ENCODE results near the gene CTCFL. TPM values are rescaled to one million over a fixed set of nuclear protein-coding genes. Genes with fewer than 3 reads are reported as not detected.

Gene CTCFL, protein sequence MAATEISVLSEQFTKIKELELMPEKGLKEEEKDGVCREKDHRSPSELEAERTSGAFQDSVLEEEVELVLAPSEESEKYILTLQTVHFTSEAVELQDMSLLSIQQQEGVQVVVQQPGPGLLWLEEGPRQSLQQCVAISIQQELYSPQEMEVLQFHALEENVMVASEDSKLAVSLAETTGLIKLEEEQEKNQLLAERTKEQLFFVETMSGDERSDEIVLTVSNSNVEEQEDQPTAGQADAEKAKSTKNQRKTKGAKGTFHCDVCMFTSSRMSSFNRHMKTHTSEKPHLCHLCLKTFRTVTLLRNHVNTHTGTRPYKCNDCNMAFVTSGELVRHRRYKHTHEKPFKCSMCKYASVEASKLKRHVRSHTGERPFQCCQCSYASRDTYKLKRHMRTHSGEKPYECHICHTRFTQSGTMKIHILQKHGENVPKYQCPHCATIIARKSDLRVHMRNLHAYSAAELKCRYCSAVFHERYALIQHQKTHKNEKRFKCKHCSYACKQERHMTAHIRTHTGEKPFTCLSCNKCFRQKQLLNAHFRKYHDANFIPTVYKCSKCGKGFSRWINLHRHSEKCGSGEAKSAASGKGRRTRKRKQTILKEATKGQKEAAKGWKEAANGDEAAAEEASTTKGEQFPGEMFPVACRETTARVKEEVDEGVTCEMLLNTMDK
- not detected for total RNA-seq
- total RNA-seq (2013), result not detected

DNA sequence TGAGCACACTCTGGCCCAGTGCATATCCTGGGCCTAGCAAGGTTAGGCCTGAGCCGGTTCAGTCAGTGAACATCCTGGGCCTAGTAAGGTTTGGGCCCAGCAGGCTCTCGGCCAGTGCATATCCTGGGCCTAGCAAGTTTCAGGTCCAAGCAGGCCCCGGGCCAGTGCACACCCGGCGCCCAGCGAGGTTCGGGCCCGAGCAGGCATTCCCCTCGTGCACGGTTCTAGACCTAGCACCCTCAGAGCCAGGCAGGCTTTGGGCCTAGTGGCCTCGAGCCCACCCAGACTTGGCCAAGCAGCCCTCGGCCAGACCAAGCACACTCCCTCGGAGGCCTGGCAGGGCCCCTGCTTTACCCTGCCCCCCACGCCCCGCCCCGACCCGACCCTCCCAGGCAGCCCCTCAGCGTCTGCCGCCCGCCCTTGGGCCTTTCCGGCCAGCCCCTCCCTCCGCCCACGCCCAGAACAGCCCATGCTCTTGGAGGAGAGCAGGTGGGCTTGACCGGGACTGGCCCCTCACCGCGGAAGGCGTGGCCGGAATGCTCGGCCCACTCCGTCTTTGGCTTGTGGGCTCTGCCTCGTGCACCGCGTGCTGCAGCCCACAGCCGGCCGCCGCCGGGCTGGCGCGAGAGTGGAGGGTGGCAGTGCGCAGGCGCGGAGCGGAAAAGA is at the start of gene CTCFL:
TSS of gene CTCFL (minus strand) at position 630 of the 666 bp plus-strand sequence. CDS start 935 bp downstream, outside the sequence.
- Histone ChIP-seq H3K36me3 (ENCODE audit: control insufficient read depth, insufficient read depth, low read length) (no peaks in the 10 kb centered on the region), H3K27me3 (ENCODE audit: control insufficient read depth, insufficient read depth, low read length) (no peaks in the 10 kb centered on the region), H3K4me1 (ENCODE audit: control insufficient read depth, insufficient read depth, low read length) (no peaks in the 10 kb centered on the region), H3K9me3 (ENCODE audit: control insufficient read depth, insufficient read depth, low read length) (no peaks in the 10 kb centered on the region), H3K27ac (ENCODE audit: low read length) (no peak within 1 kb of the TSS), H3K4me3 (ENCODE audit: low read length) (no peak within 1 kb of the TSS)
- ATAC-seq, result no peak
- intact Hi-C loops (cut with micrococcal nuclease), result no loop called here
- no peak within 1 kb of the TSS for H3K4me3 Mint-ChIP-seq
- H3K36me3 Mint-ChIP-seq, result no peaks in the 10 kb centered on the region
- H3K9me3 Mint-ChIP-seq, result no peaks in the 10 kb centered on the region
- H3K27ac Mint-ChIP-seq, result no peak within 1 kb of the TSS
- DNase-seq, result no peak
- H3K27me3 Mint-ChIP-seq (ENCODE audit: low read depth in 2 of 2), result no peaks in the 10 kb centered on the region
- TF ChIP-seq, protein P1, sequence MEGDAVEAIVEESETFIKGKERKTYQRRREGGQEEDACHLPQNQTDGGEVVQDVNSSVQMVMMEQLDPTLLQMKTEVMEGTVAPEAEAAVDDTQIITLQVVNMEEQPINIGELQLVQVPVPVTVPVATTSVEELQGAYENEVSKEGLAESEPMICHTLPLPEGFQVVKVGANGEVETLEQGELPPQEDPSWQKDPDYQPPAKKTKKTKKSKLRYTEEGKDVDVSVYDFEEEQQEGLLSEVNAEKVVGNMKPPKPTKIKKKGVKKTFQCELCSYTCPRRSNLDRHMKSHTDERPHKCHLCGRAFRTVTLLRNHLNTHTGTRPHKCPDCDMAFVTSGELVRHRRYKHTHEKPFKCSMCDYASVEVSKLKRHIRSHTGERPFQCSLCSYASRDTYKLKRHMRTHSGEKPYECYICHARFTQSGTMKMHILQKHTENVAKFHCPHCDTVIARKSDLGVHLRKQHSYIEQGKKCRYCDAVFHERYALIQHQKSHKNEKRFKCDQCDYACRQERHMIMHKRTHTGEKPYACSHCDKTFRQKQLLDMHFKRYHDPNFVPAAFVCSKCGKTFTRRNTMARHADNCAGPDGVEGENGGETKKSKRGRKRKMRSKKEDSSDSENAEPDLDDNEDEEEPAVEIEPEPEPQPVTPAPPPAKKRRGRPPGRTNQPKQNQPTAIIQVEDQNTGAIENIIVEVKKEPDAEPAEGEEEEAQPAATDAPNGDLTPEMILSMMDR (IDR thresholded peaks at IDR 0.05), result no peak
- H3K4me1 Mint-ChIP-seq, result no peaks in the 10 kb centered on the region
- 92% methylated on average over 39 of the region's 43 CpGs for whole genome bisulfite sequencing (ENCODE audit: insufficient coverage)

DNA sequence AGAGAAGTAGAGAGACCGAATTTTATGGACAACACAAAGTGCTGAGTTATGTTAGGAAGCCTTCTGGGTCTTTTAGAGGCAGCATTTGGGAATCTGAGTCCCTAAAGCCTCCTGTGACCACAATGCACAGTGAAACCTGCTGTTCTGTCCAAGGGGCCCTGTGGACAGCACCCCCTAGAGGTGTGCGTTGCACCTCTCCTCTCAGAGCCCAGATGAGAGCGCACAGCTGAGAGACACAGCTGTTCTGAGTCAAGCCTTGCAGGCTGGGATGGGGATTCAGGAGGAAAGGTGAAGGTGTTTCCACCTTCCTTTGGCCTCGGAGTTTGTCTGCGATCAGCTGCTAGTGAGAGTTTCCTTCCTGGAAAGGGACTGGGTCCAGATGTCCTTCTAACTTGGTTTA is 49.0 kb upstream of the CTCFL start:
- no peak overlapping the region for H3K27ac Mint-ChIP-seq
- H3K4me1 Mint-ChIP-seq, result no peaks in the 10 kb centered on the region
- H3K27me3 Mint-ChIP-seq (ENCODE audit: low read depth in 2 of 2), result peaks cover 8 to 11% of the 10 kb centered on the region in 2 donors
- no peak overlapping the region for H3K4me3 ChIP-seq (ENCODE audit: low read length)
- TF ChIP-seq, protein P1 (IDR thresholded peaks at IDR 0.05), result no peak
- H3K36me3 Mint-ChIP-seq, result no peaks in the 10 kb centered on the region
- no peak for ATAC-seq
- no peaks in the 10 kb centered on the region for H3K36me3 ChIP-seq (ENCODE audit: control insufficient read depth, insufficient read depth, low read length)
- no peaks in the 10 kb centered on the region for H3K9me3 Mint-ChIP-seq
- no peaks in the 10 kb centered on the region for H3K27me3 ChIP-seq (ENCODE audit: control insufficient read depth, insufficient read depth, low read length)
- no peak overlapping the region for H3K27ac ChIP-seq (ENCODE audit: low read length)
- no peak for DNase-seq
- no peaks in the 10 kb centered on the region for H3K4me1 ChIP-seq (ENCODE audit: control insufficient read depth, insufficient read depth, low read length)
- WGBS (ENCODE audit: insufficient coverage), result 41% methylated on average over 5 of the region's 5 CpGs
- no peak overlapping the region for H3K4me3 Mint-ChIP-seq
- H3K9me3 ChIP-seq (ENCODE audit: control insufficient read depth, insufficient read depth, low read length), result no peaks in the 10 kb centered on the region
- intact Hi-C loops (cut with micrococcal nuclease), result no loop called here

DNA sequence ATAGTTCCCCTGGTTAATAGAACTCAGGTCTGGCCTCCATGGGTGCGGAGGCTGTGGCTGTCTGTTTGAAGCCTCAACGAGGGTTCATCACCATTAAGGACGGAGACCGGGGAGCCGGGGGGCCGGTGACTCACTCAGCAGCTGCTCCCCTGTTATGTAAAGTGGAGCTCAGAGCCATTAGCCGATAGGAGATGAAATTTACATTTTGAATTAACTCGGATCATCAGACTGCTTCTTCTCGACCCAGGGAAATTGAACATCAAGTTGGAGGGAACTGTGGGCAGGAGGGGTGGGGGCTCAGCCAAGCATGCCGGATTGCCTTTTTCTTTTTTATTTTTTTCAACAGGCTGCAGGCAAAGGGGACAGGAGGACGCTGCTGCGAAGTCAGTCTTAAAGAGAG is 48.3 kb upstream of the CTCFL start:
- H3K4me1 ChIP-seq (ENCODE audit: control insufficient read depth, insufficient read depth, low read length), result no peaks in the 10 kb centered on the region
- 61% methylated on average over 12 of the region's 12 CpGs for WGBS (ENCODE audit: insufficient coverage)
- Mint-ChIP-seq H3K4me1 (no peaks in the 10 kb centered on the region), H3K9me3 (no peaks in the 10 kb centered on the region), H3K36me3 (no peaks in the 10 kb centered on the region), H3K4me3 (no peak overlapping the region), H3K27ac (no peak overlapping the region), H3K27me3 (ENCODE audit: low read depth in 2 of 2) (peaks cover 5 to 13% of the 10 kb centered on the region in 2 donors)
- ATAC-seq (no peak), DNase-seq (no peak)
- no peaks in the 10 kb centered on the region for H3K27me3 ChIP-seq (ENCODE audit: control insufficient read depth, insufficient read depth, low read length)
- no peak overlapping the region for H3K27ac ChIP-seq (ENCODE audit: low read length)
- no peaks in the 10 kb centered on the region for H3K9me3 ChIP-seq (ENCODE audit: control insufficient read depth, insufficient read depth, low read length)
- no peak overlapping the region for H3K4me3 ChIP-seq (ENCODE audit: low read length)
- intact Hi-C loops (cut with micrococcal nuclease), result no loop called here
- no peaks in the 10 kb centered on the region for H3K36me3 ChIP-seq (ENCODE audit: control insufficient read depth, insufficient read depth, low read length)
- TF ChIP-seq, protein P1 (IDR thresholded peaks at IDR 0.05), result no peak

Measured in natural killer cell (primary cell).